Right ventricle myocardium superior (tissue), 1 donor: ENCODE results near the gene UNC13A. TPM values are rescaled to one million over a fixed set of nuclear protein-coding genes. Genes with fewer than 3 reads are reported as not detected.

Experiments used
- ATAC-seq: fragments of 200-7000 bp; cut with Tn5 transposase; one replicate; pipeline ENCODE4 v1.9.1; 2020; ENCODE audit warnings: mild to moderate bottlenecking; ENCODE audit not compliant: poor library complexity
- DNase-seq: peaks from one replicate; pipeline ENCODE4 v3.0.0-alpha.2; 2020
- intact Hi-C: fragments of 100-400 bp; cut with DNase I; formaldehyde crosslinking; loops from one replicate; pipeline ENCODE4 v1.11.2; 2022
- total RNA-seq: library from RNA; stranded (reverse); fragmentation: NEBNext Ultra II Directional; extraction: Animal tissue kit (Norgen Biotek cat#: 25700); gene quantifications from one replicate; pipeline ENCODE4 v1.2.1, GENCODE V29; 2021
- donor health status: DM: no; HTN: yes; CAD: no; lungs with severe emphysema.

UNC13A gene
- total RNA-seq, 1 donor from 2014 or later = 0.05 TPM

DNA sequence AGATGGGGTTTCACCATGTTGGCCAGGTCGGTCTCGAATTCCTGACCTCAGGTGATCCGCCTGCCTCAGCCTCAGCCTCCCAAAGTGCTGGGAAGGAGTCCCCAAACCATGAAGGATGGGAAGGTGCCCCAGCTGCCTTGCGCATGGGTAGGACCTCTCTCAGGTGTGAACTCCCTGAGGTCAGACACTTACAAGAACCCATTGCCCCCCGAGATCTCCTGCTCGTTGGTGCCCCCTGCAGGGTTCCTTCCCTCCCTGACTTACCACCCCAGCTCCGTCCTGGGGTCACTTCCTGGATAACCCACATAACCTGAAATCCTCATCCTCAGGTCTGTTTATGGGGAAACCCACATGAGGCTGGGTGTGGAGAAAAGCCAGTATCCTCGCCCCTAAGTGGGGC is 41.7 kb downstream of the UNC13A start:
- no peak for DNase-seq
- ATAC-seq = no peak
- intact Hi-C loops = no loop called here

DNA sequence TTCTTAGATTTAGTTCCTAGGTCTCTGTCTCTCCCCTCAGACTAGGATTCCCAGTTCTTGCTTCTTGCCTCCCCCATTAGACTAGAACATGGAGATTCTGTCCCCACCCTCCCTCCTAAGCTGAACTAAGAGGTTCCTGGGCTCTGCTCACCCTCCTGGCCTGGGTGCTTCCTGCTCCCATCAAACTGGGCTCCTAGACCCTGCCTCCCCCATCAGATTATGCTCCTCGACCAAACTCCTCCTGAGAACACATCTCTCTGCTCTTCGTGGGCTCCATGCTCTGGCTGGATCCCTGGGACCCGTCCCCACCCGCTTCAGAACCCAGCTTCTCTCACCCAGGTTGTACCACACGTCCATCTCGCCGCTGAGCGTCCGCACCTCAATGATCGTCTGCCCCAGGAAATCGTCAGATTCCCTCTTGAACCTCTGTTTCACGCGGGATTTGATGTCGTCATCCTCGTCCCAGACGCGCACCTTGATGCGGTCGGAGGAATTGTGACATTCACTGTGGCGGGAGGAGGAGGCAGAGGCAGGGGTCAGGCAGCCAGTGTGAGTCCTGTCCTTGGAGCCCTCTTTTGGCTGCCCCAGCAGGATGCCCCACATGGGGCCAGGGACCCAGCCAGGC is 42.7 kb downstream of the UNC13A start:
- ATAC-seq = no peak
- intact Hi-C loops = no loop called here
- DNase-seq = no peak

DNA sequence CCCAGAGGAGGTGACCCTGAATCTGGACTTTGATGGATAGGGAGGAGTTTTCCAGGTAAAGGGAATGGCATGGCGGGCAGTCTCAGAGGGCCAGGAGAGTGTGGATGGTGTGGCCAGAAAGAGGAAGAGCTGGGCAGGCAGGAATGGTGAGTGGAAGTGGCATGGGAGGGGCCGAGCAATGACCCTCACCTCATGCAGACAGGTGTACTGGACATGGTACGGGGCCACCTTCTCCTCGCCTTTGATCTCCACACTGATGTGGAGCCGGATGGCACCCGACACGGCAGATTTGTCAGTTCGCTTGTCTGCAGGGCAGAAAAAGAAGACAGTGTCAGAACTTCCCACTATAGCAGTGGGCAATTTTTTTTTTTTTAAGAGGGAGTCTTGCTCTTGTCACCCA is 45.5 kb downstream of the UNC13A start:
- DNase-seq (no peak), ATAC-seq (no peak)
- intact Hi-C loops = no loop called here

DNA sequence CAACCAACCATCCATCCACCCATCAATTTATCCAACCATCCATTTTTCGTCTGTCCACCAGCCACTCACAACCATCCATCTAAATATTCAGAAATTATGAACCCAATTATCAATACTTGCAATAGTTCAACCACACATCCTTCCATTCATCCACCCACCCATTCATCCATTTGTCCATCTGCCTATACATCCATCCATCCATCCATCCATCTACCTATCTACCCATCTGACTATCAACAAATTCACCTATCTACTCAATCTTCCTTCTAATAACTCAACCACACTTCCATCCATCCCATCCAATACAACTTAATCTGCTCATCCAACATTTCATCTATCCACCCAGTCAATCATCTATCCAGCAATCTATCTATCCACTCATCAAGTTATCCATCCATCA is 46.3 kb downstream of the UNC13A start:
- no peak for DNase-seq
- intact Hi-C loops = no loop called here
- no peak for ATAC-seq

DNA sequence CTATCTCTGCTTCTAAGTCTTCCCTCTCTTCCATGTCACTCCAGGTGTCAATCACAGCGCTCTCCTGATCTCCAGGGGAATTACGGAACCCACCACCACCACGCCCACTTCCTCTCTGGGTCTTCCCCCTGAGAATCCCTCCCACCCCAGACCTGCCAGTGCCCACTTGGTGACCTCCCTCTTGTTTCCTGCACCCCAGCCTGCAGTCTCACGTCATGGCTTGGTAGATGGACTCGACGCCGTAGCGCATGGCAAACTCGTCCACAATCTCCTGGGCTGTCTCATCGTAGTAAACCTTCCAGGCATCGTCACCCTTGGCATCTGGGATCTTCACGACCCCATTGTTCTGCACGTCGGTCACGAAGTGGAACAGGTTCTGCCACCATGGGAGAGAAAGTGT is 47.0 kb downstream of the UNC13A start:
- intact Hi-C loops = no loop called here
- ATAC-seq (no peak), DNase-seq (peak; percentile 8)

DNA sequence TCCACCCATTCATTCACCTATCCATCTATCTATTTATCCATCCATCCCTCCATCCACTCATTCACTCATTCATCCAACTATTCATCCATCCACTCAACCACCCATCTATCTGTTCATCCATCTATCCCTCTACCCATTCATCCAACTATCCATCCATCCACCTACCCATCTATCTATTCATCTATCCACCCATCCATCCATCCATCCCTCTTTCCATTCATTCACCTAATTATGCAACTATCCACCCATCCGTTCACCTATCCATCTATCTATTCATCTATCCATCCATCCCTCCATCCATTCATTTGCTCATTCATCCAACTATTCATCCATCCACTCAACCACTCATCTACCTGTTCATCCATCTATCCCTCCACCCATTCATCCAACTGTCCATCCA is 54.5 kb downstream of the UNC13A start:
- intact Hi-C loops = no loop called here
- ATAC-seq = no peak
- DNase-seq = no peak

DNA sequence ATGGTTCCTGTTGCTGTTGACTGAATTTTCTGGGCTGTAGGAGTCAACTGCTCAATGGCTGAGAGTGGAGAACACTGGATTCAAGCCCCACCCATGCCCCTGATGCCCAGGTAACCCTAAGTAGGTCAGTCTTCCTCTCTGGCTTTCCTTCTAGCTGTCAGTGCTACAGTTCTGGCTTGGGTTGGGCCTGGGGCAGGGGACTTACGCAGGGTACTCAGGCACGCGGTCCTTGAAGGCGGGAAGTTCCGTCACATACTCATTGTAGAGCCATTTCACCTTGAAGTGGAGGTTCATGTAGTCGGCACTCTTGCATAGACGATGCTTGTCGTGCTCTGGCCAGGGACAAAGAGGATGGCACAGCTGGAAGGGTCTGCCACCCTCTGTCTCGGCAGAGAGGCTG is 55.6 kb downstream of the UNC13A start:
- no peak for ATAC-seq

DNA sequence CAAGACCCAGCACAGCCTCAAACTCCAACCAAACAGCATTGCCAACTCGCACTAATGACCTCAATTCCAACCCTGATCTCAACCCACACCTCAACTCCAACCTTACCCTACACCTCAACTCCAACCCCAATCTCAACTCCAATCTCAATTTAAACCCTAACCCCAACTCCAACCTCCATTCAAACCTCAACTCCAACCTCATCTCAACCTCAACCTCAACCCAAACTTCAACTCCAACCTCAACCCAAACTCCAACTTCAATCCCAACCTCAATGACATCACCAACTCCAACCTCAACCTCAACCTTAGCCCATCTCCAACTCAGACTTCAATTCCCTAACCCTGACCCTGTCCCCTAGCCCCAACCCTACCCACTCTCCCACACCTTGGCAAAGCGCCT is 58.4 kb downstream of the UNC13A start:
- intact Hi-C loops = no loop called here
- no peak for ATAC-seq

More for the DNA sequence above, 55.6 kb downstream of the UNC13A start:
- intact Hi-C loops = no loop called here
- DNase-seq = peak; percentile 2

DNA sequence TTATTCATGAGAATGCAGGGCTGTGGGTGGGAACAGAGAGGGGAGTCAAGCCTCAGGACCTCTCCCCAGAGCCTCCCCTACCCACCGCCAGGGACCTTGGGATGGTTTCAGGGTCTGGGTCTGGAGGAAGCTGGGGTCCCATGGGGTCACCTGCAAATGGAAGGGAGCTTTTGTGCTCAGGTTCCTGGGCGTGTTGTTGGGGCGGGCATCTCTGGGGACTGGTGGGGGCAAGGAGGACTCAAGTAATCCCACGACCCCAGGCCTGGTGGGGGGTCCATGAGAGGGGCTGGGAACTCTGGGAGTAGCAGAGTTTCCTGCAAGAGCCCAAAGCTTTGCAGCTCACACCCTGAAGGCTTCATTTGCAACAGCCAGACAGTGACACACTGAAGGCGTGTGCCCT is 60.2 kb downstream of the UNC13A start:
- intact Hi-C loops = no loop called here
- ATAC-seq (no peak), DNase-seq (peak; percentile 10)

More for the DNA sequence above, 58.4 kb downstream of the UNC13A start:
- no peak for DNase-seq

DNA sequence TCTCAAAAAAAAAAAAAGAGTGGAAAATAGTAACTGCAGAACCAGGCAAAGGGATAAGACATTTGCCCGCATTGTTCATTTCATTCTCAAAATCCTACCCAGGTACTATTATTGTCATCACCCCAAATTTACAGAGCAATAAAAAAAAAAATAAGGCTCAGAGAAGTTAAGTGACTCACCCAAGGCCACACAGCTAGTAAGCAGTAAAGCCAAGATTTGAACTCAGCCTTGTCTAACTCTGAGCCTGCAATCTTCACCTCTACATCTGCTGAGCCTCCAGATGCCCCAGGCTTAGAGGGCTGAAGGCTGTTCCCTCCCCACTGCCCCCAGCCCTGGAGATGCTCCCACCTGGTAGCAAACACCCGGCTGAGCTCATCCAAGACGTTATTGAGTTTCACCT is 61.0 kb downstream of the UNC13A start:
- no peak for DNase-seq
- intact Hi-C loops = no loop called here
- no peak for ATAC-seq

DNA sequence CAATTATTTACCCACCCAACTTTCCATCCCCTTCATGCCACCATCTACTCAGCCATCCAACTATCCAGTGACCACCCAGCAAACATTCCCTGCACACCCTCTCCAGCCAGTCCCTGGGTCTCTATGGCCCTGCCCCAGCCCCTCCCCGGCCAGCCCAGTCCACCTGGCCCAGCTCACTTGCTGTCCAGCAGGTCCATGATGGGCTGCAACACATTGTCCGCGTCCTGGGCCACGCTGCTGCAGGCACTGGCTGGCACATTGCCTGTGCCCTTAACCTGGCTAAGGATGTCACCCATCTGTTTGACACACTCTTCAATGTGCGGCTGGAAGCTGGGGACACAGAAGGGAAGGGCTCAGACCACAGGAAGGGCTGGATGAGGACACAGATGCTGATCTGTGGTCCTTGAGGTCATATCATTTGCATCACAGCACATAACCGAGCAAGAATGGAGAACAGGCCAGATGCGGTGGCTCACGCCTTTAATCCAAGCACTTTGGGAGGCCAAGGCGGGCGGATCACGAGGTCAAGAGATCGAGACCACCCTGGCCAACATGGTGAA is 61.6 kb downstream of the UNC13A start:
- ATAC-seq (no peak), DNase-seq (peak; percentile 17)
- intact Hi-C loops = no loop called here

DNA sequence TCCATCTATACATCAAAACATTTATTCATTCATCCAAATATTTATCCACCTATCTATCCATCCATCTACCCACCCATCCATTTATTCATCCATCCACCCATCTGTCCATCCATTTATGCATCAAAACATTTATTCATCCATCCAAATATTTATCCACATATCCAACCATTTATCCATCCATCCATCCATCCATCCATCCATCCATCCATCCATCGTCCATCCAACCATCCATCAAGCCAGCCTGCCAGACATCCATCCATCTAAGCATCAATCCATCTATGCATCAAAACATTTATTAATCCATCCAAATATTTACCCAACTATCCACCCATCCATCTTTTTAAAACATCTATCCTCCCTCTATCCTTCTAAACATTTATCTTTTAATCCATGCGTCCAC is 62.2 kb downstream of the UNC13A start:
- intact Hi-C loops = no loop called here
- no peak for ATAC-seq

DNA sequence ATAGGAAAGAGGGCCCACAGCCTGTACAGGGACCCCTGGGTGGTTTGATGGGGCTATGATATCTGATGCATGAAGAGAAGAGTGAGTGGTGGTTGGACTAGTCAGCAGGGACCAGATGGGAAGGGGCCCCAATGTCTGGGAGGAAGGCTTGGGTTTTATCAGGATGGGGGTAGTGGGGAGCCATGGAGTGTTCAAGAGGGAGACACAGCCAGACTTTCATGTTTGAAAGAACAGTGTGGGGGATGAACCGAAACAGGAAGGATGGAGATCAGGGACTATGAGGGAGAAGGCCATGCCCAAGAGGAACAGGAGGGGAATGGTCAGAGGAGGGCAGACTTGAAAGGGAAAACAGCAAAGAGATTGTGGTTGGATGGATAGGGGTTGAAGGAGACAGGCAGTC is 63.1 kb downstream of the UNC13A start:
- no peak for ATAC-seq

More for the DNA sequence above, 62.2 kb downstream of the UNC13A start:
- no peak for DNase-seq

DNA sequence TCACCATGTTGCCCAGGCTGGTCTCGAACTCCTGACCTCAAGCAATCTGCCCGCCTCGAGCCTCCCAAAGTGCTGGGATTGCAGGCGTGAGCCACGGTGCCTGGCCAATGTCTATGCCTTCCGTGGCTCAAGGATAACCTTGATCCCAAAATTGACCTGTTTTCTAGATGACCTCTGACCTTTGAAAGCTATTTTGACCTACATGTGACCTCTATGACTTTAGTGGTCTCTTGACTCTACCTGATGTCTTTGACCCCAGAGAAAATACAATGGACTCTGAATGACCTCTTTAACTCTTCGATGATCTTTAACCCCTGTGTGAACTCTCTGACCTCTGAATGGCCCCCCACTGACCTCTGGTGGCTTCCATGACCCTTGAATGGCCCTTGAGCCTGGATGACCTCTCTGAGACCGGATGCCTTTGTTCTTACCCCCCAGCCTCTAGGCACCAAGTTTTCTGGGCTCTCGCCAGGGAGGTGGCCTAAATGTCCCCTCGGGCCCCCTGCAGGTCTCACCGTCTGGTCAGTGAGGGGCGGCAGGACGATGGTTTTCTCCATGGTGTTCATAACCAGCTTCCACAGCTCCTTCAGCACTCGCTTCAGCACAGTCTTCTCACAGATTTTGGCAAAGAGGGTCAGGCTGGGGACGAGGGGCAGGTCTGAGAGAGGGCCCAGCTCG is 63.7 kb downstream of the UNC13A start:
- DNase-seq (peak; percentile 32), ATAC-seq (no peak)
- intact Hi-C loops = no loop called here

More for the DNA sequence above, 63.1 kb downstream of the UNC13A start:
- no peak for DNase-seq
- intact Hi-C loops = no loop called here

DNA sequence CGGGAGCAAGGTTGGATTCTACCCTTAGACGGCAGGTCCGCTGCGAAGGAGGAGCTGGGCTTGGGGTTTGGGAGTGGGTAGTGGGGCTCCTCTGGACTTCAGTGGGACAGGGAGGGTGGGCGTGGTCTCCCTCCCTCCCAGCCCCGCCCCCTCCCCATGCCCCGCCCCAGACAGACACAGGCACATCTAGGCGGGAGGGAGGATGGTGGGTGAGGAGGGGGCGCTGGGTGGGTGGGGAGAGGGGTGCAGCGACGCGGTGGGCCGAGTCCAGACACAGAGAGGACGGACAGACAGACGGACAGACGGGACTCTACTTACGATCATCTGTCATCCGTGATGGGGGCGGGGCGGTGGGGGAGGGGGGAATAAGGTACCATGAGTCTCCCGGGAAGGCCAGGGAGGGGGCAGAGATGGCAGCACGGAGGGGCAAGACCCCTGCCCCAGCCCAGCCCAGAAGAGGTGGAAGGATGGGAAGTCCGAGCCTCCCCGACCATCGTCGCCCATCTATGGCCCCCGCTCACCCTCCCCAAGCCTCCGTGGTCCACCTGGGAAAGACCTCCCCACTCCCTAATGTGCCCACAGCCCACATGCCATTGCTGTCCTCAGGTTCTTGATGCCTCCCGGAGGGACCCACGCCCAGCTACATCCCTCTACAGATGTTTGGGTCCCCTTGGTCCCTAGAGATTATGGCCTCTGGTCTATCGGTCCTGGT is 64.8 kb downstream of the UNC13A start:
- intact Hi-C loops = no loop called here
- peak; percentile 17 for DNase-seq
- ATAC-seq = no peak

DNA sequence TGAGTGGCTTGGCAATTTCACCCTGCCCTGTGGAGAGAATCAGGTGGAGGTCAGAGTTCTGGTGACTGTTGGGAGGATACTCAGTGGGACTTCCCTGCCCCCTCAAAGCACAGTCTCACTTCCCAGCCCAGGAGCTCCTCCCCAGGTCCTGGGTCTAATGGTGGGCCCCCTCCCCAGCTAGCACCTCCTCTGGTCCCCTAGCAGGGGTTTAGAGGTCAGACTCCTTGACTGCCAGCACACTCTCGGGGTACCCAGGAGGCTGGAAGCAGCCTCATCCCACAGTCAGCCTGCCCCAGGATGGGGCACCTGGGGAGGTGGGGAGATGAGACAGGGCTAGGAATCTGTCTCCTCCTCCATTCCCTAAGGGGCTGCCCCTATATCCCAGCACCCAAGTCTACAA is 67.5 kb downstream of the UNC13A start:
- no peak for DNase-seq
- intact Hi-C loops = no loop called here
- no peak for ATAC-seq

DNA sequence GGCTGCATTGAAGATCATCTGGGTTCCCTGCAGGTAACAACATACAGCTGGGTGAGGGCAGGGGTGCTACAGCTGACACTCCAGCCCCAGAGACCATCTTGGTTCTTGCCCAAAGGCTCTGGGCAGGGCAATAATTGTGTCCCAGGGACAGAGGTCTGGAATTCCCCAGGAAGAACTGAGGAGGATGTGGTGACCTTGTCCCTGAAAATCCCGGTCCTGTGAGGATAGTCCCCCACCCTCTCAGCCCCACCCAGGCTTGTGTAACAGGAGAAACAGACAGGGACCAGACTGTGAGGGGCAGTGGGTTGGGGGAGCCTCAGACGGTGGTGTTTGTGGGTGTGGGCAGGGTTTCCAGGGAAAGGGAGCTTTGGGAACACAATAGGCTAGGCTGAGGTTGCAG is 69.2 kb downstream of the UNC13A start:
- intact Hi-C loops = no loop called here
- DNase-seq (no peak), ATAC-seq (no peak)

DNA sequence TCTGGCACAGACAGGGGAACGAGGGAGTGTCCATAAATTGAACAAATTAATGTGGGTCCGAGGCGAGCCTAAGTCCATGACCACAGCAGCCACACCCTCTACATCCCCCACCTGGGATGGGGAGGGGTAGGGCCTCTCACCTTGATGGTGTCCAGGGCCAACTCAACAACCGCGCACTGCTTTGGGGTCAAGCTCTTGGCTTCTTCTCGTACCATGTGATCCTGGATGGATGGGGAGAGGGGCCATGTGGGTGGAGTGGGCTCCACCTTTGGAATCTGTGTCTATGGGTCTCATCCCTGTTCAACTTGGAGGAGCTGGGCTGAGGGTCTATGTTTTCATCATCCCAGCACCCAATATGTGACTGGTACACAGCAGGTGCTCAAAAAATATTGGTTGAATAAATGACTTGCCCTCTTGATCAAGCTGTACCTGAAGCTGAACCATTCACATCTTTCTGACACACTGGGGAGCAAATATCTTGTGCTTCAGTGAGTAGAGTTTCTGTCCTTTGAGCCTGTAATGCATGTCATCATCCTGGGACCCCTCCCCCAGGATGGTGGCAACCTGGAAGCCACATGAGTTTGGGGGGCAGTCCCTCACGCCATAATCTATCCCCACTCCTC is 69.8 kb downstream of the UNC13A start:
- intact Hi-C loops = no loop called here
- DNase-seq (no peak), ATAC-seq (no peak)

DNA sequence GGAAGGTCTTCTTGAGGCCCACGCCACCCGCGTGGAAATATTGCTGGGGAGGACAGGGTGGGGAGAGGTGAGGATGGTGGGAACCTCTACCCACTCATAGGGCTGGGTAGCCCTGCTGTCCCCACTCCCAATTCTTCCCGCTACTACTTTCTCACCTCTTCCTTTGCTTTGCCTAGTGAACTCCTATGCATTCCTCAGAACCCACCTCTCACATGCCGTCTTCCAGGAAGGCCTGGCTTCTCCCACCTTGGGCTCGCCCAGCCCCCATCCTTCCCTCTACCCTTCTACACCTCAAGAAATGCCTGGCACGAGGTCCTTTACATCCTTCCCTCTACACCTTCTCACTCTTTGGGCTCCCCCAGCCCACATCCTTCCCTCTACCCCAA is 70.4 kb downstream of the UNC13A start:
- DNase-seq (no peak), ATAC-seq (no peak)
- intact Hi-C loops = no loop called here
